Neural cell (in vitro differentiated cells): ENCODE measurements around the gene CHKA.

Source experiments
- EP300 ChIP-seq: fragments of 450-650 bp; conservative IDR thresholded peaks from 2 replicates; pipeline ENCODE4 v1.6.1; 2014; ENCODE audit warnings: antibody characterized with exemption, mild to moderate bottlenecking, moderate library complexity; ENCODE audit not compliant: poor library complexity, severe bottlenecking
- EZH2 ChIP-seq: fragments of 200-600, 300-800 bp; shearing (Covaris generic), sonication (generic); IDR thresholded peaks from 2 replicates; pipeline ENCODE4 v1.6.1; 2014; ENCODE audit warnings: antibody characterized with exemption, low read length, borderline replicate concordance, mild to moderate bottlenecking; ENCODE audit not compliant: insufficient read depth, poor library complexity, severe bottlenecking
- MXI1 ChIP-seq: fragments of 450-650 bp; conservative IDR thresholded peaks from 2 replicates; pipeline ENCODE4 v1.6.1; 2014; ENCODE audit warnings: antibody characterized with exemption, mild to moderate bottlenecking; ENCODE audit not compliant: poor library complexity, severe bottlenecking
- POLR2AphosphoS5 ChIP-seq: IDR thresholded peaks from 2 replicates; pipeline ENCODE4 v1.6.1; 2012
- TAF1 ChIP-seq: IDR thresholded peaks from 2 replicates; pipeline ENCODE4 v1.6.1; 2012; ENCODE audit warnings: low read depth
- TF ChIP-seq, protein P1 (sequence below): fragments of 450-650 bp; IDR thresholded peaks from 2 replicates; pipeline ENCODE4 v1.5.1; 2014; ENCODE audit warnings: antibody characterized with exemption, mild to moderate bottlenecking, moderate library complexity; ENCODE audit not compliant: poor library complexity, severe bottlenecking
- TF ChIP-seq, protein P2 (sequence below): IDR thresholded peaks from 2 replicates; pipeline ENCODE4 v1.6.1; 2012; ENCODE audit warnings: borderline replicate concordance

- TF ChIP-seq, protein P1, sequence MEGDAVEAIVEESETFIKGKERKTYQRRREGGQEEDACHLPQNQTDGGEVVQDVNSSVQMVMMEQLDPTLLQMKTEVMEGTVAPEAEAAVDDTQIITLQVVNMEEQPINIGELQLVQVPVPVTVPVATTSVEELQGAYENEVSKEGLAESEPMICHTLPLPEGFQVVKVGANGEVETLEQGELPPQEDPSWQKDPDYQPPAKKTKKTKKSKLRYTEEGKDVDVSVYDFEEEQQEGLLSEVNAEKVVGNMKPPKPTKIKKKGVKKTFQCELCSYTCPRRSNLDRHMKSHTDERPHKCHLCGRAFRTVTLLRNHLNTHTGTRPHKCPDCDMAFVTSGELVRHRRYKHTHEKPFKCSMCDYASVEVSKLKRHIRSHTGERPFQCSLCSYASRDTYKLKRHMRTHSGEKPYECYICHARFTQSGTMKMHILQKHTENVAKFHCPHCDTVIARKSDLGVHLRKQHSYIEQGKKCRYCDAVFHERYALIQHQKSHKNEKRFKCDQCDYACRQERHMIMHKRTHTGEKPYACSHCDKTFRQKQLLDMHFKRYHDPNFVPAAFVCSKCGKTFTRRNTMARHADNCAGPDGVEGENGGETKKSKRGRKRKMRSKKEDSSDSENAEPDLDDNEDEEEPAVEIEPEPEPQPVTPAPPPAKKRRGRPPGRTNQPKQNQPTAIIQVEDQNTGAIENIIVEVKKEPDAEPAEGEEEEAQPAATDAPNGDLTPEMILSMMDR: no peak
- no peak for TF ChIP-seq EP300
- no peak for TF ChIP-seq EZH2
- TF ChIP-seq, protein P2, sequence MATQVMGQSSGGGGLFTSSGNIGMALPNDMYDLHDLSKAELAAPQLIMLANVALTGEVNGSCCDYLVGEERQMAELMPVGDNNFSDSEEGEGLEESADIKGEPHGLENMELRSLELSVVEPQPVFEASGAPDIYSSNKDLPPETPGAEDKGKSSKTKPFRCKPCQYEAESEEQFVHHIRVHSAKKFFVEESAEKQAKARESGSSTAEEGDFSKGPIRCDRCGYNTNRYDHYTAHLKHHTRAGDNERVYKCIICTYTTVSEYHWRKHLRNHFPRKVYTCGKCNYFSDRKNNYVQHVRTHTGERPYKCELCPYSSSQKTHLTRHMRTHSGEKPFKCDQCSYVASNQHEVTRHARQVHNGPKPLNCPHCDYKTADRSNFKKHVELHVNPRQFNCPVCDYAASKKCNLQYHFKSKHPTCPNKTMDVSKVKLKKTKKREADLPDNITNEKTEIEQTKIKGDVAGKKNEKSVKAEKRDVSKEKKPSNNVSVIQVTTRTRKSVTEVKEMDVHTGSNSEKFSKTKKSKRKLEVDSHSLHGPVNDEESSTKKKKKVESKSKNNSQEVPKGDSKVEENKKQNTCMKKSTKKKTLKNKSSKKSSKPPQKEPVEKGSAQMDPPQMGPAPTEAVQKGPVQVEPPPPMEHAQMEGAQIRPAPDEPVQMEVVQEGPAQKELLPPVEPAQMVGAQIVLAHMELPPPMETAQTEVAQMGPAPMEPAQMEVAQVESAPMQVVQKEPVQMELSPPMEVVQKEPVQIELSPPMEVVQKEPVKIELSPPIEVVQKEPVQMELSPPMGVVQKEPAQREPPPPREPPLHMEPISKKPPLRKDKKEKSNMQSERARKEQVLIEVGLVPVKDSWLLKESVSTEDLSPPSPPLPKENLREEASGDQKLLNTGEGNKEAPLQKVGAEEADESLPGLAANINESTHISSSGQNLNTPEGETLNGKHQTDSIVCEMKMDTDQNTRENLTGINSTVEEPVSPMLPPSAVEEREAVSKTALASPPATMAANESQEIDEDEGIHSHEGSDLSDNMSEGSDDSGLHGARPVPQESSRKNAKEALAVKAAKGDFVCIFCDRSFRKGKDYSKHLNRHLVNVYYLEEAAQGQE: no peak
- no peak for TF ChIP-seq TAF1
- TF ChIP-seq MXI1: no peak
- no peak for TF ChIP-seq POLR2AphosphoS5
Observed at GRCh38 chr11:68051191-68052136, 69.7 kb downstream of the CHKA start.
